ENCODE data around the gene ETFDH.
"Not testable (repeated sequence)": the region's sequence is repeated elsewhere in the genome, so short reads cannot be mapped to it uniquely, and the experiment has no call there.

ETFDH gene

GRCh38 chr4:158738866-158739265 lies 66.8 kb downstream of the ETFDH start (continued):
- TF ChIP-seq ARNTL (CRISPR knock-in tag; IDR thresholded peaks at IDR 0.05; ENCODE audit: borderline replicate concordance, low read depth) = no peak

- ATAC-seq = no peak
- TF ChIP-seq GLIS3 (CRISPR knock-in tag; IDR thresholded peaks at IDR 0.05) (no peak), CSRNP3 (CRISPR knock-in tag; IDR thresholded peaks at IDR 0.05) (no peak), ZNF8 (CRISPR knock-in tag; IDR thresholded peaks at IDR 0.05) (no peak), TOX (CRISPR knock-in tag; IDR thresholded peaks at IDR 0.05; ENCODE audit: borderline replicate concordance) (no peak), ZFP3 (CRISPR knock-in tag; IDR thresholded peaks at IDR 0.05) (no peak)
Observed at GRCh38 chr4:158739600-158739999, 67.5 kb downstream of the ETFDH start.

- TF ChIP-seq, protein P1, sequence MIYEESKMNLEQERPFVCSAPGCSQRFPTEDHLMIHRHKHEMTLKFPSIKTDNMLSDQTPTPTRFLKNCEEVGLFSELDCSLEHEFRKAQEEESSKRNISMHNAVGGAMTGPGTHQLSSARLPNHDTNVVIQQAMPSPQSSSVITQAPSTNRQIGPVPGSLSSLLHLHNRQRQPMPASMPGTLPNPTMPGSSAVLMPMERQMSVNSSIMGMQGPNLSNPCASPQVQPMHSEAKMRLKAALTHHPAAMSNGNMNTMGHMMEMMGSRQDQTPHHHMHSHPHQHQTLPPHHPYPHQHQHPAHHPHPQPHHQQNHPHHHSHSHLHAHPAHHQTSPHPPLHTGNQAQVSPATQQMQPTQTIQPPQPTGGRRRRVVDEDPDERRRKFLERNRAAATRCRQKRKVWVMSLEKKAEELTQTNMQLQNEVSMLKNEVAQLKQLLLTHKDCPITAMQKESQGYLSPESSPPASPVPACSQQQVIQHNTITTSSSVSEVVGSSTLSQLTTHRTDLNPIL (CRISPR knock-in tag; IDR thresholded peaks at IDR 0.05; ENCODE audit: low read depth) = no peak
- TF ChIP-seq ZFP3 (CRISPR knock-in tag; IDR thresholded peaks at IDR 0.05) (no peak), SNAI2 (CRISPR knock-in tag; IDR thresholded peaks at IDR 0.05) (no peak), ARNTL (CRISPR knock-in tag; IDR thresholded peaks at IDR 0.05; ENCODE audit: borderline replicate concordance, low read depth) (no peak), ZNF565 (CRISPR knock-in tag; conservative IDR thresholded peaks at IDR 0.05; ENCODE audit: low read depth) (no peak), PATZ1 (CRISPR knock-in tag; IDR thresholded peaks at IDR 0.05; ENCODE audit: borderline replicate concordance) (no peak), OSR1 (CRISPR knock-in tag; IDR thresholded peaks at IDR 0.05) (no peak), POU6F1 (CRISPR knock-in tag; IDR thresholded peaks at IDR 0.05; ENCODE audit: borderline replicate concordance, low read depth) (no peak), ISL1 (CRISPR knock-in tag; IDR thresholded peaks at IDR 0.05) (no peak), BACH2 (CRISPR knock-in tag; IDR thresholded peaks at IDR 0.05; ENCODE audit: borderline replicate concordance) (no peak), CSDC2 (CRISPR knock-in tag; IDR thresholded peaks at IDR 0.05) (no peak)
Observed at GRCh38 chr4:158741326-158742021, 69.4 kb downstream of the ETFDH start.

GRCh38 chr4:158746537-158746936 lies 74.4 kb downstream of the ETFDH start:
- not testable (repeated sequence) for ATAC-seq

More at GRCh38 chr4:158741326-158742021, 69.4 kb downstream of the ETFDH start:
- ATAC-seq = no peak

DNA sequence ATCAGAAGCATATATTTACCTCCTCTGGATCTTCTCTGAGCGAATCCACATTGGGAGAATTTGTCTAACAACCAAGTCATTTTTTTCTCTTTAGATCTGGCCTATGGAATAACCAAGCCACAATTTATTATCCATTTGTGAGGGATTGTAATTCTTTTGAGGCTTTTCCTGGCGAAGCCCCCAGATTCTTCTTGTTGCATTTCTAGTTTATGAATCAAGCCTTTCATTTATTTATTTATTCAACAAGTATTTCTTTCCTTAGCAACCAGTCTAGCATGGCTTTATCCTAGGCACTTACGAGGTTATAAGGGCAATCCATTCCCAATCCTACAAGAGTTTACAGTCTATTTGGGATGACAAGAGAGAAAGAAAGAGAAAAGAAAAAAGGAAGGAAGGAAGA lies 78.3 kb downstream of the ETFDH start:
- TF ChIP-seq ZFP3 (CRISPR knock-in tag; IDR thresholded peaks at IDR 0.05) (no peak), CSDC2 (CRISPR knock-in tag; IDR thresholded peaks at IDR 0.05) (no peak), PATZ1 (CRISPR knock-in tag; IDR thresholded peaks at IDR 0.05; ENCODE audit: borderline replicate concordance) (no peak), ZNF8 (CRISPR knock-in tag; IDR thresholded peaks at IDR 0.05) (no peak), ZC3H10 (CRISPR knock-in tag; IDR thresholded peaks at IDR 0.05) (no peak), ARNTL (CRISPR knock-in tag; IDR thresholded peaks at IDR 0.05; ENCODE audit: borderline replicate concordance, low read depth) (no peak), BACH2 (CRISPR knock-in tag; IDR thresholded peaks at IDR 0.05; ENCODE audit: borderline replicate concordance) (no peak), ISL1 (CRISPR knock-in tag; IDR thresholded peaks at IDR 0.05) (no peak), GLIS3 (CRISPR knock-in tag; IDR thresholded peaks at IDR 0.05) (no peak), POU6F1 (CRISPR knock-in tag; IDR thresholded peaks at IDR 0.05; ENCODE audit: borderline replicate concordance, low read depth) (no peak), OSR1 (CRISPR knock-in tag; IDR thresholded peaks at IDR 0.05) (no peak), PPARA (CRISPR knock-in tag; IDR thresholded peaks at IDR 0.05; ENCODE audit: borderline replicate concordance) (no peak), TCF4 (CRISPR knock-in tag; IDR thresholded peaks at IDR 0.05; ENCODE audit: borderline replicate concordance) (no peak), SNAI2 (CRISPR knock-in tag; IDR thresholded peaks at IDR 0.05) (no peak), TOX (CRISPR knock-in tag; IDR thresholded peaks at IDR 0.05; ENCODE audit: borderline replicate concordance) (no peak)
- TF ChIP-seq, protein P1 (CRISPR knock-in tag; IDR thresholded peaks at IDR 0.05; ENCODE audit: low read depth) = no peak
- no peak for ATAC-seq
